ENCODE measurements around the gene COL9A3. TPM values are rescaled to one million over a fixed set of nuclear protein-coding genes. Genes with fewer than 3 reads are reported as not detected.

Gene COL9A3
- total RNA-seq, 4 donors from 2014 or later: 13.4 to 22.9 (median 18.4) TPM

DNA sequence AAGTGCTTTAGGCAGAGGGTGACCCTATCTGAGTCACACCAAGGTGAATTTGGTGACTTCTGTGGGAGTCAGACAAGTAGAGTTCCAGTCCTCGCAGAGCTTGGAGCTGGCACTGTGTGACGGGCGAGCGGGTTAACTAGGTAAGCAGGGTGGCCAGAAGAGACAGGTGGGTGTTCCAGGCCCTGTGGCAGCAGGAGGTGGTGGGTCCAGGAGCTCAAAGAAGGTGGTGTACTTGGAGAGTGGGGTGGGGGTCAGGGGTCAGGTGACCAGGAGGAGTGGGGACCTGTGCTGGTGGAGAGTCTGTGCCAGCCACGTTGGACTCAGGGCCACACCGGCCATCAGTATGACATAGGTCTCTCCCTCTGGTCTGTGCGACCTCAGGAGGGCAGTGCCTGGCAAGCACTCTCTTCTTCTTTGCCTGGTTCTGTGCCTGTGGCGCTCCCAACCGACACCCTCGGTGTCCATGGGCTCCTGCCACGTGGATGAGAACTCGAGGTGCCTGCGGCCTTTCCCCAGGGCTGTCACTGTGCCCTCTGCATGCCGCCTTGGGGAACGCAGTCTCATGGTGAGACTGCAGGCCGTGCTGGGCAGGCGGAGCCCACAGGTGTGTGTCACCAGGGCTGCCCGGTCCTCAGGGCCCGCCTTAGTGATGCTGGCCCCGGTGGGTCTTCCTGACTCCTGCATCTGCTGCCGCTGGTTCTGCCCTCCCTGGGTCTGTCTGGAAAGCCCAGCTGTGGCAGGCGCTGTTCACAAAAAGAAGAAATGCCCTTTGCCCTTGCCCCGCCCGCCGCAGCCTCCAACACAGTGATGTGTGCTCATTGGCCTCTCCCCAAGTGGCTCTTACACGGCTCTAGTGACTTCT lies 18.9 kb upstream of the COL9A3 start:
- no peak for TF ChIP-seq POLR2AphosphoS5 (IDR thresholded peaks at IDR 0.05)
- no peak for TF ChIP-seq POLR2A (IDR thresholded peaks at IDR 0.05; ENCODE audit: low read depth)
- TF ChIP-seq, protein P1, sequence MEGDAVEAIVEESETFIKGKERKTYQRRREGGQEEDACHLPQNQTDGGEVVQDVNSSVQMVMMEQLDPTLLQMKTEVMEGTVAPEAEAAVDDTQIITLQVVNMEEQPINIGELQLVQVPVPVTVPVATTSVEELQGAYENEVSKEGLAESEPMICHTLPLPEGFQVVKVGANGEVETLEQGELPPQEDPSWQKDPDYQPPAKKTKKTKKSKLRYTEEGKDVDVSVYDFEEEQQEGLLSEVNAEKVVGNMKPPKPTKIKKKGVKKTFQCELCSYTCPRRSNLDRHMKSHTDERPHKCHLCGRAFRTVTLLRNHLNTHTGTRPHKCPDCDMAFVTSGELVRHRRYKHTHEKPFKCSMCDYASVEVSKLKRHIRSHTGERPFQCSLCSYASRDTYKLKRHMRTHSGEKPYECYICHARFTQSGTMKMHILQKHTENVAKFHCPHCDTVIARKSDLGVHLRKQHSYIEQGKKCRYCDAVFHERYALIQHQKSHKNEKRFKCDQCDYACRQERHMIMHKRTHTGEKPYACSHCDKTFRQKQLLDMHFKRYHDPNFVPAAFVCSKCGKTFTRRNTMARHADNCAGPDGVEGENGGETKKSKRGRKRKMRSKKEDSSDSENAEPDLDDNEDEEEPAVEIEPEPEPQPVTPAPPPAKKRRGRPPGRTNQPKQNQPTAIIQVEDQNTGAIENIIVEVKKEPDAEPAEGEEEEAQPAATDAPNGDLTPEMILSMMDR (IDR thresholded peaks at IDR 0.05): no peak
- peaks cover 28 to 45% (median 37%) of the 10 kb centered on the region in 4 donors for H3K4me1 ChIP-seq
- DNase-seq (ENCODE audit: extremely low spot score): no peak
- 85% methylated on average over 12 of the region's 26 CpGs for WGBS
- H3K4me3 ChIP-seq: peak overlapping the region in 2 of 4 donors; percentile 81 to 98
- H3K36me3 ChIP-seq: peaks cover 19 to 42% (median 34%) of the 10 kb centered on the region in 4 donors
- peak overlapping the region; percentile 89 to 97 (median 93) for H3K27ac ChIP-seq (replicated peaks in 1 of 4)
- no peaks in the 10 kb centered on the region for H3K9me3 ChIP-seq
- H3K27me3 ChIP-seq: no peaks in the 10 kb centered on the region
- intact Hi-C loops (cut with DNase I): no loop called here

DNA sequence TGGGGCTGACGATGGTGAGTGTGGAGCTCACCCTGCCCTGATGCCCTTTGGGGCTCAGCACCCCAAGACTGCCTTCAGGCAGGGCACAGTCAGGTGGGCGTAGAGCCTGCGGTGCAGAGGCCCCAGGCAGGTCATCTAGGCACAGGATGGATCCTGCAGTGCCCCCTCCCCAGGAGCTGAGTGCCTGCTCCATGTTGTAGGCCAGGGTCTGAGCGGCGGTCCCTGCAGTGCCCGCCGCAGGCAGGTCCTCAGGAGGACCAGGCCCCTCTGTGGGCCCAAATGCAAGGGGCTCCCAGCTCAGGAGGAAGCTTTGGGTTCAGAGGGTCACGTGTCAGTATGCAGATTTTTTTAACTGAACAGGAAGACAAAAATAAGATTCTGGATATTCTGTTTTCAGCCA lies 17.8 kb upstream of the COL9A3 start:
- H3K4me1 ChIP-seq: peaks cover 27 to 39% (median 35%) of the 10 kb centered on the region in 4 donors
- H3K27me3 ChIP-seq: no peaks in the 10 kb centered on the region
- no peaks in the 10 kb centered on the region for H3K9me3 ChIP-seq
- intact Hi-C loops (cut with DNase I): no loop called here
- H3K27ac ChIP-seq (replicated peaks in 1 of 4): no peak overlapping the region
- WGBS: 94% methylated on average over 6 of the region's 8 CpGs
- no peak for DNase-seq (ENCODE audit: extremely low spot score)
- TF ChIP-seq EP300 (IDR thresholded peaks at IDR 0.05): no peak
- TF ChIP-seq, protein P1 (IDR thresholded peaks at IDR 0.05): no peak
- TF ChIP-seq POLR2AphosphoS5 (IDR thresholded peaks at IDR 0.05): no peak
- no peak for TF ChIP-seq POLR2A (IDR thresholded peaks at IDR 0.05; ENCODE audit: low read depth)
- H3K4me3 ChIP-seq: no peak overlapping the region
- H3K36me3 ChIP-seq: peaks cover 19 to 42% (median 34%) of the 10 kb centered on the region in 4 donors

DNA sequence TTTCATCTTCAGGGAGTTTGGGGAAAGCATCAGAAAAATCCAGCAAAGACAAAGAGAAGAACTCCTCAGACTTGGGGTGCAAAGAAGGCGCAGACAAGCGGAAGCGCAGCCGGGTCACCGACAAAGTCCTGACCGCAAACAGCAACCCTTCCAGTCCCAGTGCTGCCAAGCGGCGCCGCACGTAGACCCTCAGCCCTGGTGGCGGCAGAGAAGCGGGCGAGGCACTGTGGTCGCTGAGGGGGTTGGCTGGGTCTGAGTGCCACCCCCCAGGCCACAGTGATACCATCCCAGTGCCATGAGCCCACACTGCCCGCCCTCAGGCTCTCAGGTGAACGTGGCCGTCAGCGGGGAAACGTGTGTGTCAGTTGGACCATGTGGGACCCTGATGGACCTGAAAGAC lies 17.4 kb upstream of the COL9A3 start:
- no peaks in the 10 kb centered on the region for H3K9me3 ChIP-seq
- no peaks in the 10 kb centered on the region for H3K27me3 ChIP-seq
- DNase-seq (ENCODE audit: extremely low spot score): no peak
- TF ChIP-seq POLR2AphosphoS5 (IDR thresholded peaks at IDR 0.05) (no peak), POLR2A (IDR thresholded peaks at IDR 0.05; ENCODE audit: low read depth) (no peak), EP300 (IDR thresholded peaks at IDR 0.05) (no peak)
- TF ChIP-seq, protein P1 (IDR thresholded peaks at IDR 0.05): no peak
- intact Hi-C loops (cut with DNase I): no loop called here
- H3K4me3 ChIP-seq: no peak overlapping the region
- WGBS: 95% methylated on average over 16 of the region's 19 CpGs
- no peak overlapping the region for H3K27ac ChIP-seq (replicated peaks in 1 of 4)
- peaks cover 19 to 42% (median 34%) of the 10 kb centered on the region in 4 donors for H3K36me3 ChIP-seq
- H3K4me1 ChIP-seq: peaks cover 29 to 41% (median 38%) of the 10 kb centered on the region in 4 donors

- TF ChIP-seq POLR2AphosphoS5 (IDR thresholded peaks at IDR 0.05) (no peak), POLR2A (IDR thresholded peaks at IDR 0.05; ENCODE audit: low read depth) (no peak), EP300 (IDR thresholded peaks at IDR 0.05) (no peak)
- TF ChIP-seq, protein P1 (IDR thresholded peaks at IDR 0.05): no peak
- H3K4me1 ChIP-seq: peaks cover 25 to 37% (median 35%) of the 10 kb centered on the region in 4 donors
- 83% methylated on average over 10 of the region's 10 CpGs for whole genome bisulfite sequencing
Measured at GRCh38 chr20:62799873-62800272, 17.0 kb upstream of the COL9A3 start.

More at GRCh38 chr20:62799873-62800272, 17.0 kb upstream of the COL9A3 start:
- no peak for DNase-seq (ENCODE audit: extremely low spot score)
- peaks cover 19 to 42% (median 34%) of the 10 kb centered on the region in 4 donors for H3K36me3 ChIP-seq
- intact Hi-C loops (cut with DNase I): no loop called here
- no peak overlapping the region for H3K27ac ChIP-seq (replicated peaks in 1 of 4)
- no peaks in the 10 kb centered on the region for H3K27me3 ChIP-seq
- no peak overlapping the region for H3K4me3 ChIP-seq
- H3K9me3 ChIP-seq: no peaks in the 10 kb centered on the region

All from esophagus muscularis mucosa (tissue), 4 donors.